Lower lobe of right lung (tissue), 2 donors: Measurements from ENCODE around the gene EHD4. TPM values are rescaled to one million over a fixed set of nuclear protein-coding genes. Genes with fewer than 3 reads are reported as not detected.

Experiments
- ATAC-seq, 2 donors: fragments of 200-7000 bp; cut with Tn5 transposase; one replicate each; pipeline ENCODE4 v1.9.1; 2020 to 2022; ENCODE audit warnings: mild to moderate bottlenecking in 2 of 2, moderate library complexity in 2 of 2
- DNase-seq: peaks from one replicate; pipeline ENCODE4 v3.0.0-alpha.2; 2020
- H3K27ac ChIP-seq: fragments of 200-600 bp; one replicate; pipeline ENCODE4 v1.8.0; 2022
- H3K27me3 ChIP-seq: fragments of 200-600 bp; one replicate; pipeline ENCODE4 v1.8.0; 2022; ENCODE audit warnings: low read depth
- H3K36me3 ChIP-seq: fragments of 200-600 bp; one replicate; pipeline ENCODE4 v1.8.0; 2022; ENCODE audit warnings: mild to moderate bottlenecking
- H3K4me1 ChIP-seq: fragments of 200-600 bp; one replicate; pipeline ENCODE4 v1.8.0; 2022
- H3K4me3 ChIP-seq: fragments of 200-600 bp; one replicate; pipeline ENCODE4 v1.8.0; 2022; ENCODE audit warnings: mild to moderate bottlenecking
- H3K9me3 ChIP-seq: fragments of 200-600 bp; one replicate; pipeline ENCODE4 v1.8.0; 2022
- CTCF ChIP-seq: fragments of 200-600 bp; IDR thresholded peaks from one replicate; pipeline ENCODE4 v1.8.0; 2022; ENCODE audit warnings: antibody characterized with exemption, mild to moderate bottlenecking
- intact Hi-C: fragments of 100-400 bp; cut with DNase I; formaldehyde crosslinking; loops from one replicate; pipeline ENCODE4 v1.11.0; 2022
- total RNA-seq: library from RNA; stranded (reverse); fragmentation: NEBNext Ultra II Directional; extraction: Animal tissue kit (Norgen Biotek cat#: 25700); gene quantifications from one replicate; pipeline ENCODE4 v1.2.1, GENCODE V29; 2021
- donor health status: DM: no; HTN: yes; CAD: no; lungs with severe emphysema.

EHD4 gene
- total RNA-seq, 1 donor from 2014 or later: 35.0 TPM

- Histone ChIP-seq H3K4me1 (peaks cover 38% of the 10 kb centered on the region), H3K27me3 (no peaks in the 10 kb centered on the region), H3K4me3 (no peak overlapping the region), H3K27ac (peak overlapping the region; percentile 51), H3K9me3 (no peaks in the 10 kb centered on the region), H3K36me3 (peaks cover 16% of the 10 kb centered on the region)
- intact Hi-C loops: no loop called here
- ATAC-seq (peak; percentile 32 to 42), DNase-seq (no peak)
- no peak for TF ChIP-seq CTCF
Measured at GRCh38 chr15:41957021-41957897, 15.1 kb downstream of the EHD4 start.

- no peak for TF ChIP-seq CTCF
- no peak for DNase-seq
- peak; percentile 40 to 66 for ATAC-seq
- Histone ChIP-seq H3K4me1 (peaks cover 40% of the 10 kb centered on the region), H3K36me3 (peaks cover 26% of the 10 kb centered on the region), H3K4me3 (no peak overlapping the region), H3K27ac (no peak overlapping the region), H3K27me3 (no peaks in the 10 kb centered on the region), H3K9me3 (no peaks in the 10 kb centered on the region)
- intact Hi-C loops: no loop called here
Measured at GRCh38 chr15:41955807-41956525, 16.4 kb downstream of the EHD4 start.

DNA sequence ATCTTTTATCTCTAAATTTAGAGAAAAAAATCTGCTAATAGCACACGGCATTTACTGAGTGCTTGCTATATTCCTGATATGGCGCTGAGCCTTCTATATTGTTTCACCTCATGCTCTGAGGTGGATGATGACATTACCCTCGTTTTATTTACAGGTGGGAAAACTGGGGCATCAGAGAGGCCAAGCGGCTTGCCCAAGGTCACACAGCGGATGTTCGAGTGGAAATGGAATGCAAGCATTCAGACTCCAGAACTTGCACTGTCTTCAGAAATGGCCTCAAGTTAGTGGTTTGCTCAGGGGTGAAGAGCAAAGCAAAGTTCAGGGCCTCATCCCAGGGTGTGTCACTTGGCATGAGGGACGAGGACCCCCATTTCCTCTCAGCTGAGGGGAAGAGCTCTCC, 17.3 kb downstream of the EHD4 start:
- Histone ChIP-seq H3K27me3 (no peaks in the 10 kb centered on the region), H3K4me3 (no peak overlapping the region), H3K36me3 (peaks cover 32% of the 10 kb centered on the region), H3K4me1 (peaks cover 43% of the 10 kb centered on the region), H3K9me3 (no peaks in the 10 kb centered on the region), H3K27ac (no peak overlapping the region)
- no peak for TF ChIP-seq CTCF
- no peak for DNase-seq
- ATAC-seq: no peak
- intact Hi-C loops: no loop called here

DNA sequence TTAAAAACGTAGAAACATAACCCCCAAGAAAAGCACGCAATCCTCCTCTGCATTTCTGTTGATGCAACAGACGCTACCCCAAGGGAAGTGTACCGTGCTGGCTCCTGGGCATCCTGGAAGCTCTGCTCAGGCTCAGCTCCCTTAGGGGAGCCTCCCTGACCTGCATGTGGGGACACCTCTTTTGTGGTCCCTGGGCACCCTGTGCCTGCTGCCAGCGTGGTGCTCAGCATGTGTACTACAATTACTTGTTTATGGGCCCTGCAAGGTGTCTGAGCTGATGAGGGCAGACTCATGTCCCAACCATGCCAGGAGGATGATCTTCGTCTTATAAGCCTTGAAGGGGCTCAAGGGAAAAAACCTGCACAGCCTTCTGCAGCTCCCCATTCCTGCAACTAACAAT, 18.3 kb downstream of the EHD4 start:
- H3K4me3 ChIP-seq: no peak overlapping the region
- intact Hi-C loops: no loop called here
- no peak overlapping the region for H3K27ac ChIP-seq
- TF ChIP-seq CTCF: no peak
- H3K27me3 ChIP-seq: no peaks in the 10 kb centered on the region
- no peaks in the 10 kb centered on the region for H3K9me3 ChIP-seq
- ATAC-seq: no peak
- peaks cover 37% of the 10 kb centered on the region for H3K36me3 ChIP-seq
- no peak for DNase-seq
- H3K4me1 ChIP-seq: peaks cover 52% of the 10 kb centered on the region

GRCh38 chr15:41952013-41952563, 20.3 kb downstream of the EHD4 start:
- H3K4me1 ChIP-seq: peaks cover 44% of the 10 kb centered on the region
- no peak for TF ChIP-seq CTCF
- peaks cover 42% of the 10 kb centered on the region for H3K36me3 ChIP-seq
- no peaks in the 10 kb centered on the region for H3K27me3 ChIP-seq
- no peak overlapping the region for H3K27ac ChIP-seq
- ATAC-seq (no peak), DNase-seq (no peak)
- H3K4me3 ChIP-seq: no peak overlapping the region
- no peaks in the 10 kb centered on the region for H3K9me3 ChIP-seq
- intact Hi-C loops: no loop called here
